NCI-H2196 (cell line): Measurements from ENCODE around the gene AGAP9.
"Not testable (repeated sequence)": the region's sequence is repeated elsewhere in the genome, so short reads cannot be mapped to it uniquely, and the experiment has no call there.

Experiments
- DNase-seq: peaks from one replicate; lab custom pipeline; 2025; ENCODE audit not compliant: unreplicated experiment; lab: John Stamatoyannopoulos, UW

AGAP9 gene

DNA sequence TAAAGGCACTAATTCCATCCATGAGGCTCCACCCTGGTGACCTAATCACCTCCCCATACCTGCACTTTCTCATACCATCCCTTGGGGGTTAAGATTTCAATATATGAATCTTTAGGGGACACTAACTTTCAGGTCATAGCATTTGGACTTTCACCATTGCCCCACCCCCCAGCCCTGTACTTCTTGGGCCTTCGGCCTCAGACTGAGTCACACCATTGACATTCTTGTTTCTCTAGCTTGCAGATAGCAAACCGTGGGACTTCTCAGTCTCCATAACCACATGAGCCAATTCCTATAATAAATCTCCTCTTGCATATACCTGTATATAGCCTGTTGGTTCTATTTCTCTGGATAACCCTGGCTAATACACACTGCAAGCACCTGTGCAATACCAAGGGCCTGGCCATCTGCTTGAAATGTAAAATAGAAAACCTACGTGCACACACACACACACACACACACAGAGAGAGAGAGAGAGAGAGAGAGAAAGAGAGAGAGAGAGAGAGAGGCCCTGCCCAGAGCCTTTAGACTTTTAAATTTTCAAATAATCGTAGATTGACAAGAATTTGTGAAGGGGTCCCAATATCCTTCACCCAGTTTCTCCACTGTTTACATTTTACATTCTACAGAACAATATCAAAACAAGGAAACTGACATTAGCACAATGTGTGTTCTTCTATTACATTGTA is 64.8 kb downstream of the AGAP9 start:
- no peak for DNase-seq

DNA sequence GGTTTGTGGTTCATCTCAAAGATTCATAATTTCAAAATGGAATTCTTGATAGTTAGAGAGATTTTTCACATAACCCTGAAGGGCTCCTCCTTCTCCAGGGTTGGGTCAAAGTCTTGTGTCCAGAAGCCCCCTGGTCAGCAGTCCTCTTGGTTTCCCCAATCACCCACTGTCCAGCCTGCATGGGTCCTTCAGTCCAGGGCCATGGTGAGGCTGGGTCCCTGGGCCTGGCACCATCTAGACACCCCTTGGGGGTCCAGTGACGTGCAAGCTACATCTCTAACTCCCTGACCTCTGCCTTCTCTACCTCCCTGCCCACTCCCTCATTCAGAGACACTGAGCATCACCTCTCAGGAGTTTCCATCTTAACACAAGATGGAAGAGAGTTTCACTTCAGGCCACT is 65.6 kb downstream of the AGAP9 start:
- DNase-seq = no peak

DNA sequence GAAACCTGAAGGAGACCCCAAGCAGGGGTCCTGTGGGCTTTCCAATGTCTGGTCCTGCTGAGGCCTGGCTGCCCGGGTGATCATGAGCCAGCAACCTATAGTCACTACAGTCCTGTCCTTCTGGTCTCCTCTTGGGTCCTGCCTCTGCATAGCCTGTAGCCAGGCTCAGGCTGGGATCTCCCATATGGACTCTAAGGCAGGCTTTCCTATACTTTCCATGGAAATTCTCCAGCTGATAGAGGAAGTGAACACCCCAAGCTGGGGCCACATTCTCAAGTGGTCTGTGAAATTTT is 66.0 kb downstream of the AGAP9 start:
- DNase-seq = no peak

DNA sequence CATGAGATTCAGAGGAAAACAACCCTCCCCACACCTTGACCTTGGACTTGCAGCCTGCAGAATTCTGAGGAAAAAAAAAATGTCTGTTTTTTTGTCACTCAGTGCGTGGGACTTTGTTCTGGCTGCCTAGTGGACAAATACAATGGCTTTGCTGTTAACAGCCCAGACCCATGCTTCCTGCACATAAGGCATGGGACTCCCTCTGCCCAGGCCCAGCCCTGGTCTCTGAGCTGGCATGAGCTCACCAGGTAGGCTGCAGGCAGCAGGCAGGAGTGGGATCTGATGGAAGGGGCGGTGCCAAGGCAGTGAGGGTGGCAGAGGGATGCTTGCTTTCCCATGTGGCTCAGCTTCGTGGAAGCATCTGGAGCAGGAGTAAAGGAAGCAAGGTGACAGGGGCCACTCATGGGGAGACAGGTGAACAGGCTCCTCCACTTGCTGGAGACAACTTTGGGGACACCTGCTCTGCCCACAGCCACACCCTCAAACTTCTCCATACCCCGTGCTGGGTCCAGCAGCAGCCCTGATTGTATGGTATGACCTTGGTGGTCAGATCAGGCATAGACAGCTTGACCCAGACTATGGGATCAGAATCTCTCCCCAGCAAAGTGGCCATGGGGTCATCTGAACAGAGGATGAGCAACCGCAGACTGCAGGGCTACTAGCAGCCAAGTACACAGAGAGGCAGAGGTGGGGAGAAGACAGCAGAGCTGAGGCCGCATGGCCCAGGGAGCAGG is 66.5 kb downstream of the AGAP9 start:
- no peak for DNase-seq

DNA sequence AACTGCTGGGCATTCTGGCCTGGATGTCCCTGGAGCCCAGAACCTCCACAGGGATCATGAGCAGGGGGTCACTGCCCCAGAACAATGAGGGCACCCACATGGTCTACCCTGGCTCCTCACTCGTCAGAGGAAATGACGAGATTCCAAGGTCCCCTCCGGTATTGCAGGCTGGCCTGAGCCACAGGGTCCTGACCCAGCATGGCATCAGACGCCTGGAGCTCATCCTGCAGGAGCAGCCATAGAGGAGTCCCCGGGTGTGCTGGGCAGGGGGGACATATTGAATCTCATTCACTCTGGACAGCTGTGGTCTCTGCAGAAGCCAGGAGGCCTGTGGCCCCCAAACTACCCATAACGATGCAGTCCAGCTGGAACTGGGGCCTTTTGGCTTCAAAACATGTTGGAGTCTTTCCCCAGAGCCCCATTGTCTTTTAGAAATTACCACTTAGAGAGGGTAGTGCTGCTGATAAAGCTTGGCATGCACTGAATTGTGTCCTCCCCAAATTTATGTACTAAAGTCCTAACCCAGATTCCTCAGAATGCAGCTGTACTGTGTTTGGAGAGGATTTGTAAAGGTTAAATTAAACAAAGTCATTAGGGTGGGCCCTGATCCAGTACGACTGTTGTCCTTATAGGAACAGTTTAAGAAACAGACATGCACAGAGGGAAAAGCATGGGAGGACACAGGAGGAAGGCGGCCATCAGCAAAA is 67.2 kb downstream of the AGAP9 start:
- DNase-seq = no peak

DNA sequence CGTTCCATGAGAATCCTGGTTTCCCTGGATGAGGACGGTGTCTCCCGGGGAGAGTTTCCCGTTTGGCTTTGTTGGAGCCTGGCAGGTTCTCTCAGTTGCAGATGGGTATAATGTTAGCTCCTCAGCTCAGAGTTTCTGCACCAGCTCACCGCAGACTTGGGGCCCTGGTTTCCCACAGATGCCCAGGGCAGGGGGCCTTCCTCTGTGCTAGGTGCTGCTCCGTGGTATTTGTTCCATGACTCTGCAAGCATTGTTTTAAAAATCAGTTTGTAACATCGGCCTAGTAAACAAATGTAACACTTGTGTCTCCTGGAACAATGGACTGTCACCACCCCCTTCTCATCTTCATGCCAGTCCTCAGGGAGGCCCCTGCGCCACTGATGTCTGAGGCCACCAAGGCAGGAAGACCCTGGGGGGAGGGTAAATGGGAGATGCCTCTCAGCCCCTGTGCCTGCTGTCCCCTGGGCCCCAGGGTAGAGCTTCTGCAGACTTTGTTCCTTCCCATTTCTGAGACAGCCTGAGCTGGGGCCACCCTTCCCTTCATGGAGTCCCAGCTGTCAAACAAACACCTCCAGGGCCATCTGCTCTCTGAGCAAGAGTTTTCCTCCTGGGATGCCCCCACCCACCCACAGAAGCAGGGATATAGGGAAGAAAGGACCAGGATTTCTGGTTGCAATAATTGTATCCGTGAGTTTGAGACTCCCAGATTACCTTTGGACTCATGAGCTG is 67.9 kb downstream of the AGAP9 start:
- not testable (repeated sequence) for DNase-seq

DNA sequence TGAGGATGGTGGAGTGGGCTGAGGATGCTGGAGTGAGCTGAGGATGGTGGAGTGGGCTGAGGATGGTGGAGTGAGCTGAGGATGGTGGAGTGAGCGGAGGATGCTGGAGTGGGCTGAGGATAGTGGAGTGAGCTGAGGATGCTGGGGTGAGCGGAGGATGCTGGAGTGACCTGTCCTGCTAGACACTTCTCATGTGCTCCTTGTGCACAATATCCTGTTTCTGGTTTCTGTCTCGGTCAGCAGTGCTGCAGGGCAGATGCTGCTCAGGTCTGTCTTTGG is 68.7 kb downstream of the AGAP9 start:
- DNase-seq = no peak

DNA sequence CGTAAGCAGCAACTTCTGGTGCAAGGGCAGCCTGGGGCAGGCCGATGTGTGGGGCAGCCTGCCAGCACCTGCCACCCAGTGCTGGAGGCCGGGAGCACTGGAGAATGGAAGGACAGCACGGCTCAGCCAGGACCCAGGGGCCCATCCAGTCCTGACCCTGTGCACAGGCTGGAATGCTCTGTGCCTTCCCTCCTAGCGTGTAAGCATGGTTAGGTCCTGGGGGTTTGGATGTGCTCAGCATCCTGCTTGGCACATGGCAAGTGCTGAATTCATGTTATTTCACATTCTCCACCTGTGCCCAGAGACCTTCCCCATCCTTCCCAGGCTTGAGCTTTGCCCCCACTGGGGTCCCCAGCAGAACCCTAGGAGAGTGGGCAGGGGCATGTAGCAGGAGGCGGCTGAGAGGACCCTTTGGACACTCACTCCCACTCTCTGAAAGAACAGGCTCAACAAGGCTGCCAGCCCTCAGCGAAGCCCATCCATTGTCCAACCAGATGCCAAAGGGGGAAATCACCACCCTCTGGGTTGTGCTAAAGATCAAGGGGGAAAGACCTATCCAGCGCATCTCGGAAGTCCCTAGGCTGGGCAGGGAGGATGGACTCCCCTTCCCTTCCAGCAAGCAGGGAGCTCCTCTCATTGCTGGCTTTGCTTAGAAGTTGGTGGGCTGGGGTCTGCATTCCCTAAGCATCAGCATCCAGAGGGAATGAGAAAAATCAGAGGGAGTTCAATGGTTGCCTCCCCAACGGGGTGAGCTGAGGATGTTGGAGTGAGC is 69.2 kb downstream of the AGAP9 start:
- no peak for DNase-seq

DNA sequence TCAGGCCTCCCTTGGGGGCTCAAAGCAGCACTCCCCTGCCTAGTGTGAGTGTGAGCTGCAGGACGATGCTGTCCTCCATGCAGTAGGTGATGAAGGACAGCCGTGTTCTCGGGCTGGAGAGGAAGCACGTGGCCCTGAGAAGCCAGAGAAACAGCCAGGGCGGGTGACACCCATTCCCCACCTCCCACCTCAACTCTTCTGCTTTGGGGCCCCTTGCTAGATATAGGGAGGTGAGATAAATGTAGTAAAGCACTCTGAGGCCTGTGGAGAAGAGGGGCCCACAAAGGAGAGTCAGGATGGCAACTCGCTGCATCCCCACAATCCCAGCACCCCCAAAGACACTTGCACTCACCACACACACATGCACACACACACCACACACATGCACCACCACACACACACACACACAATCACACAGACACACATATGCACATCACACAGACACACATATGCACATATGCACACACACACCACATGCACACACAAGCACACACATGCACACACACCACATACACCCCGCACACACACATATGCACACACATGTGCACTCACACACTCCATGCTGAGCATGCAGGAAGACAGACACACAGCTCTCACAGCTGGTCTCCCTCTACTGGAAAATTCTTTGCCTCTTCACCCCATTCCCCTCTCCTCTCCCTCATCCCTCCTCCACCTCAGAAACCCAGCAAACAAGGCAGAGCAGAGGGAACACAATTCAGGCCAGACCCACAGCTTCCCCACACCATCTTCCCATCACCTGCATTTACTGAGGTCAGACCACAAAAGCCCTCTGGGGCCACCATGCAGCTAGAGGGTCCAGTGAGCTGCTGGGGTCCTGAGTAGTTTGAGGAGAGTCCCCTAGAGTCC is 70.1 kb downstream of the AGAP9 start:
- no peak for DNase-seq

DNA sequence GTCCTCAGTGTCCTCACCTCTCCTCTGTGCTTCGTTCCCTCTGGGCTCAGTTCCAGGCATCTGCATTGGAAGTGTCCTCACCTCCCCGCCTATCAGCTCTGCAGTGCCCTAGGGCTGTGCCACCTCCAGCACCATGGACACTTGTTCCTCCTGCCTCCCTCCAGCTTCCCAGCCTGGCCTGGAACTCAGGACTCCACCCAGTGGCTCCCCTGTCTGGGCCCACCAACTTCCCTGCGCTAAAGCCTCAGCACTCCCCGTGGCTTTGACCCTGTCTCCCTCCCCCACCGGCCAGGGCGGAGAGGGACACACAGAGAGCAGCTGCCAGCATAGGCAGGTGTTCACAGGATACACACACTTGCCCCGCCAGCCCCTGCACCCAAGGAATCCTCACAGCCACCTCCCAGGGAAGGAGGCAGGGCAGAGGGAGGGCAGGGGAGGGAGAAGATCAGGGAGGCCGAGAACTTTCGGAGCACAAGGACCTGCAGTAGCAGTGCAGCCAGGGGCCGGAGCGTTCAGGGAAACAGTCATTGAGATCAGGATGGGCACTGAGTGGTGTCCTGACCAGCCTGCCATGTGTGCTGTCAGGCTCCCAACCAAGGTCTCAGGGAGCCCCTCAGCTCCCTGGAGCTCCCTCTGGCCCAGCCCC is 70.8 kb downstream of the AGAP9 start:
- DNase-seq = peak; percentile 40

DNA sequence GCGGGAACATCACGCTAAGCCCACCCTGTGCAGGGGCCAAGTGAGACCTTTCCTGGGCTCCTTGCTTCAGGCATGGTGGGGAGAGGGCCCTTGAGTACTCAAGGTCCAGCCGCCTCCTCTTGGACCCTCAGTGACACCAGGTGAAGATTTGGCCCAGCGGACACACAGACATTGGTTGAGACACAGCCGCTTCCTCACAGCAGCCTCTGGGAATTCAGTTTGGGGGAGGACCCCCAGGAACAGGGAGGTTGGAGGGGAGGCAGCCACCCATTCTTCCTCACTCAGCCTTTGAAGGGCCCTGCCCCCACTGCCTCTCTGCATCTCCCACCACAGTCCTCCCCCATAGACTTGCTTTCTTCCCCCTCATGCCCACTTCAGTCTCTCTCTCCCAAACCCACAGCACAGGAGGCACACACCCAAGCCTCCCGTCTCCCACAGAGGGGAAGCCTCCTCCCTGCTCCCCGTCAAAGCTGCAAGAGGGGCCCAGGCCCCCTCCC is 71.4 kb downstream of the AGAP9 start:
- DNase-seq = no peak
